Measurements from ENCODE around the gene IL22RA1. TPM values are rescaled to one million over a fixed set of nuclear protein-coding genes. Genes with fewer than 3 reads are reported as not detected.

Gene IL22RA1
- total and polyA plus RNA-seq, 2 donors (not counting 1 experiment from before 2014, with no cell fraction given) = under 0.01 to 0.03 TPM

DNA sequence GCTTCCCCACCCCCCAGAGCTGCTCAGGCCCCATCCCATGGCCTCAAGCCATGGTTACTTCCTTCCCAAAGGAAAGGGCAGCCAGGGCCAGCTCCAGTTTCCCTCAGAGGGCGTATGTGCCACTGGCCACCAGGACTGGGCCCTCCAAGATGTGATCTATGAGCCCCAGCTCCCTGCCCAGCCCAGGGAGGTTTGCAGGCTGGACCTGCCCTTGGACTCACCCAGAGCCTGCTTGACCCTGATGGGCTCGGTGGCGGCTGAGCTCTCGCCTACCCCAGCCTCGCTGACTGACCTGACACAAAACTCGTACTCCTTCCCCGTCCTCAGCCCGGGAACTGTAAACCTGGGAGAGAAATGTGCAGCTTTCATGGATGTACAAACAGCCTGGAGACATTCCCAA, 60.6 kb downstream of the IL22RA1 start:
- H3K27me3 ChIP-seq (ENCODE audit: control insufficient read depth, insufficient read depth, low read length) = peaks cover 5% of the 10 kb centered on the region
- H3K36me3 ChIP-seq (ENCODE audit: control insufficient read depth, insufficient read depth, low read length) = no peaks in the 10 kb centered on the region
- TF ChIP-seq, protein P1, sequence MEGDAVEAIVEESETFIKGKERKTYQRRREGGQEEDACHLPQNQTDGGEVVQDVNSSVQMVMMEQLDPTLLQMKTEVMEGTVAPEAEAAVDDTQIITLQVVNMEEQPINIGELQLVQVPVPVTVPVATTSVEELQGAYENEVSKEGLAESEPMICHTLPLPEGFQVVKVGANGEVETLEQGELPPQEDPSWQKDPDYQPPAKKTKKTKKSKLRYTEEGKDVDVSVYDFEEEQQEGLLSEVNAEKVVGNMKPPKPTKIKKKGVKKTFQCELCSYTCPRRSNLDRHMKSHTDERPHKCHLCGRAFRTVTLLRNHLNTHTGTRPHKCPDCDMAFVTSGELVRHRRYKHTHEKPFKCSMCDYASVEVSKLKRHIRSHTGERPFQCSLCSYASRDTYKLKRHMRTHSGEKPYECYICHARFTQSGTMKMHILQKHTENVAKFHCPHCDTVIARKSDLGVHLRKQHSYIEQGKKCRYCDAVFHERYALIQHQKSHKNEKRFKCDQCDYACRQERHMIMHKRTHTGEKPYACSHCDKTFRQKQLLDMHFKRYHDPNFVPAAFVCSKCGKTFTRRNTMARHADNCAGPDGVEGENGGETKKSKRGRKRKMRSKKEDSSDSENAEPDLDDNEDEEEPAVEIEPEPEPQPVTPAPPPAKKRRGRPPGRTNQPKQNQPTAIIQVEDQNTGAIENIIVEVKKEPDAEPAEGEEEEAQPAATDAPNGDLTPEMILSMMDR (conservative IDR thresholded peaks at IDR 0.05 in 1 of 2, IDR thresholded peaks at IDR 0.05 in 1 of 2; ENCODE audit: low read depth in 1 of 2, low read length in 2 of 2) = no peak
- no peak for TF ChIP-seq EZH2 (IDR thresholded peaks at IDR 0.05; ENCODE audit: low read length, missing control alignments)
- no peak overlapping the region for H3K27ac ChIP-seq (ENCODE audit: insufficient read depth, low read length)
- no peaks in the 10 kb centered on the region for H3K4me1 ChIP-seq (ENCODE audit: control insufficient read depth, extremely low read depth, insufficient read depth, low read length)
- H3K4me3 ChIP-seq (replicated peaks in 1 of 4; ENCODE audit: control extremely low read depth in 1 of 4, insufficient read depth in 1 of 4, low read depth in 3 of 4, low read length in 4 of 4) = no peak overlapping the region
- no peak overlapping the region for H3K9ac ChIP-seq (ENCODE audit: insufficient read depth, low read length)
- H3K79me2 ChIP-seq (ENCODE audit: control insufficient read depth, insufficient read depth, low read length) = no peaks in the 10 kb centered on the region
- H3K4me2 ChIP-seq (ENCODE audit: extremely low read depth, insufficient read depth, low read length) = no peak overlapping the region
- no peaks in the 10 kb centered on the region for H4K20me1 ChIP-seq (ENCODE audit: control insufficient read depth, extremely low read depth, insufficient read depth, low read length)
- no peak for DNase-seq (ENCODE audit: low read depth in 2 of 2)
- H2AFZ ChIP-seq (ENCODE audit: low read length) = no peak overlapping the region
- no peaks in the 10 kb centered on the region for H3K9me3 ChIP-seq (ENCODE audit: control insufficient read depth, insufficient read depth, low read depth, low read length)

DNA sequence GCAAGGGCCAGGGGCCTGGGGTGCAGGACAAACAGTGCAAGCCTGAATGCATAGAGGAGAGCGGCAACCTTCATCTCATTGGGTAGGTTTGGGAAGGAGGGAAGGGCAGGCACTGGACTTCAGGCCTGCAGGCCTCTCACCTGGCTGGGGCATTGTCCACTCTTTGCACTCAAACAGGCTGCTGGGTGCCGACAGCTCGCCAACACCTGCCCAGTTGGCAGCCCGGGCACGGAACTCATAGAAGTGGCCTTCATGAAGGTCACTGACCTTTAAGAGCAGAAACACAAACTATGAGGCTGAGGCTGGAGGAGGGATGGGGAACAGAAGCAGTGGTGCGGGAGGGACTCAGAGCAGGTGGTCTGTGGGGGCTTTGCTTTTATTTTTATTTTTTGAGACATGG, 61.8 kb downstream of the IL22RA1 start:
- no peak overlapping the region for H2AFZ ChIP-seq (ENCODE audit: low read length)
- DNase-seq (ENCODE audit: low read depth in 2 of 2) = no peak
- no peak overlapping the region for H3K4me2 ChIP-seq (ENCODE audit: extremely low read depth, insufficient read depth, low read length)
- no peak overlapping the region for H3K9ac ChIP-seq (ENCODE audit: insufficient read depth, low read length)
- no peaks in the 10 kb centered on the region for H4K20me1 ChIP-seq (ENCODE audit: control insufficient read depth, extremely low read depth, insufficient read depth, low read length)
- H3K27ac ChIP-seq (ENCODE audit: insufficient read depth, low read length) = no peak overlapping the region
- H3K36me3 ChIP-seq (ENCODE audit: control insufficient read depth, insufficient read depth, low read length) = no peaks in the 10 kb centered on the region
- H3K4me3 ChIP-seq (replicated peaks in 1 of 4; ENCODE audit: control extremely low read depth in 1 of 4, insufficient read depth in 1 of 4, low read depth in 3 of 4, low read length in 4 of 4) = no peak overlapping the region
- peaks cover 5% of the 10 kb centered on the region for H3K27me3 ChIP-seq (ENCODE audit: control insufficient read depth, insufficient read depth, low read length)
- H3K4me1 ChIP-seq (ENCODE audit: control insufficient read depth, extremely low read depth, insufficient read depth, low read length) = no peaks in the 10 kb centered on the region
- TF ChIP-seq, protein P1 (conservative IDR thresholded peaks at IDR 0.05 in 1 of 2, IDR thresholded peaks at IDR 0.05 in 1 of 2; ENCODE audit: low read depth in 1 of 2, low read length in 2 of 2) = no peak
- no peak for TF ChIP-seq EZH2 (IDR thresholded peaks at IDR 0.05; ENCODE audit: low read length, missing control alignments)
- no peaks in the 10 kb centered on the region for H3K9me3 ChIP-seq (ENCODE audit: control insufficient read depth, insufficient read depth, low read depth, low read length)
- H3K79me2 ChIP-seq (ENCODE audit: control insufficient read depth, insufficient read depth, low read length) = no peaks in the 10 kb centered on the region

DNA sequence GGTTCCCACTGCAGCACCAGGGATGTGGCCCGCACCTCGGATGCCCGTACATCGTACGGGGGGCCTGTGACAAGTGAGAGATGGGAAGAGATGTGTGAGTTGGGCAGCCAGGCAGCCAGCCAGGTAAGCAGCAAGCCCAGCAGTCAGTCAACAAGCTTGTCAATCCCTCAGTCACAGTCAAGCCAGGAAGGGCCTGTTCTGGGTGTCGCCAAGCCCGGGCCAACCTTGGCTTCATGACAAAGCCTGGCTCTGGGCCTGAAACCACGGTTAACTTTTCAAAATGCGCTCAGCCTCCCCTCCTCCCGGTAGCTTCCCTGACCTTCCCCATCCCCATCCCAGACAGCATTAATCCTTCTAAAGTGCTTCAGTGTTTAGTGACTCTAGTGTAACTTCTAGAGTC, 62.8 kb downstream of the IL22RA1 start:
- Histone ChIP-seq H3K27ac (ENCODE audit: insufficient read depth, low read length) (no peak overlapping the region), H3K4me3 (replicated peaks in 1 of 4; ENCODE audit: control extremely low read depth in 1 of 4, insufficient read depth in 1 of 4, low read depth in 3 of 4, low read length in 4 of 4) (no peak overlapping the region), H3K27me3 (ENCODE audit: control insufficient read depth, insufficient read depth, low read length) (peaks cover 5% of the 10 kb centered on the region), H3K36me3 (ENCODE audit: control insufficient read depth, insufficient read depth, low read length) (no peaks in the 10 kb centered on the region), H3K4me1 (ENCODE audit: control insufficient read depth, extremely low read depth, insufficient read depth, low read length) (no peaks in the 10 kb centered on the region), H3K9me3 (ENCODE audit: control insufficient read depth, insufficient read depth, low read depth, low read length) (no peaks in the 10 kb centered on the region), H3K9ac (ENCODE audit: insufficient read depth, low read length) (no peak overlapping the region), H3K4me2 (ENCODE audit: extremely low read depth, insufficient read depth, low read length) (no peak overlapping the region), H4K20me1 (ENCODE audit: control insufficient read depth, extremely low read depth, insufficient read depth, low read length) (no peaks in the 10 kb centered on the region), H2AFZ (ENCODE audit: low read length) (no peak overlapping the region), H3K79me2 (ENCODE audit: control insufficient read depth, insufficient read depth, low read length) (no peaks in the 10 kb centered on the region)
- TF ChIP-seq EZH2 (IDR thresholded peaks at IDR 0.05; ENCODE audit: low read length, missing control alignments) = no peak
- TF ChIP-seq, protein P1 (conservative IDR thresholded peaks at IDR 0.05 in 1 of 2, IDR thresholded peaks at IDR 0.05 in 1 of 2; ENCODE audit: low read depth in 1 of 2, low read length in 2 of 2) = no peak
- no peak for DNase-seq (ENCODE audit: low read depth in 2 of 2)

All from fibroblast of lung (primary cell).